Neural progenitor cell (in vitro differentiated cells): Measurements from ENCODE around the gene CHI3L2. TPM values are rescaled to one million over a fixed set of nuclear protein-coding genes. Genes with fewer than 3 reads are reported as not detected.

Source experiments
- DNase-seq: peaks from one replicate; pipeline ENCODE4 v3.0.0-alpha.2; 2016; ENCODE audit warnings: low spot score
- H2AFZ ChIP-seq: fragments of 200-600 bp; sonication (generic); replicated peaks from 2 replicates; pipeline ENCODE4 v1.6.1; 2016; ENCODE audit warnings: antibody characterized with exemption
- H3F3A ChIP-seq: fragments of 200-600 bp; sonication (generic); 2 replicates; pipeline ENCODE4 v1.6.1; 2016; ENCODE audit warnings: antibody characterized with exemption, low read depth
- H3K27ac ChIP-seq: fragments of 200-600 bp; sonication (generic); 2 replicates; pipeline ENCODE4 v1.5.1; 2016; ENCODE audit warnings: mild to moderate bottlenecking
- H3K27me3 ChIP-seq: fragments of 200-600 bp; sonication (generic); 2 replicates; pipeline ENCODE4 v1.6.1; 2016; ENCODE audit warnings: mild to moderate bottlenecking, moderate library complexity
- H3K36me3 ChIP-seq: fragments of 200-600 bp; sonication (generic); 2 replicates; pipeline ENCODE4 v1.5.1; 2016
- H3K4me1 ChIP-seq: fragments of 200-600 bp; sonication (generic); 2 replicates; pipeline ENCODE4 v1.6.1; 2016; ENCODE audit warnings: mixed run types
- H3K4me2 ChIP-seq: fragments of 200-600 bp; sonication (generic); 2 replicates; pipeline ENCODE4 v1.6.1; 2016
- H3K4me3 ChIP-seq: fragments of 200-600 bp; sonication (generic); 2 replicates; pipeline ENCODE4 v1.5.1; 2016
- H3K79me2 ChIP-seq: fragments of 200-600 bp; sonication (generic); 2 replicates; pipeline ENCODE4 v1.6.1; 2016; ENCODE audit warnings: low read depth
- H3K9ac ChIP-seq: fragments of 200-600 bp; sonication (generic); 2 replicates; pipeline ENCODE4 v1.6.1; 2016
- H3K9me3 ChIP-seq: fragments of 200-600 bp; sonication (generic); 2 replicates; pipeline ENCODE4 v1.5.1; 2016; ENCODE audit warnings: low read depth
- H4K20me1 ChIP-seq: fragments of 200-600 bp; sonication (generic); 2 replicates; pipeline ENCODE4 v1.6.1; 2016; ENCODE audit warnings: low read depth
- H3K27ac Mint-ChIP-seq: 3 replicates; pipeline ENCODE4 v1.8.0; 2021; ENCODE audit warnings: mixed read lengths
- H3K27me3 Mint-ChIP-seq: 2 replicates; pipeline ENCODE4 v1.8.0; 2022; ENCODE audit warnings: low read depth, mild to moderate bottlenecking, inconsistent platforms, moderate library complexity, mixed read lengths; ENCODE audit not compliant: insufficient read depth
- H3K36me3 Mint-ChIP-seq: 3 replicates; pipeline ENCODE4 v1.8.0; 2021; ENCODE audit warnings: mixed read lengths
- H3K4me1 Mint-ChIP-seq: 3 replicates; pipeline ENCODE4 v1.8.0; 2021; ENCODE audit warnings: mixed read lengths
- H3K4me3 Mint-ChIP-seq: 3 replicates; pipeline ENCODE4 v1.8.0; 2021; ENCODE audit warnings: mild to moderate bottlenecking, moderate library complexity, mixed read lengths
- H3K9me3 Mint-ChIP-seq: 3 replicates; pipeline ENCODE4 v1.8.0; 2020; ENCODE audit warnings: mixed read lengths
- EZH2 ChIP-seq: fragments of 200-600 bp; sonication (generic); IDR thresholded peaks from 2 replicates; pipeline ENCODE4 v1.6.1; 2017; ENCODE audit warnings: antibody characterized with exemption, mild to moderate bottlenecking, moderate library complexity
- EZH2phosphoT487 ChIP-seq: fragments of 200-600 bp; sonication (generic); IDR thresholded peaks from 2 replicates; pipeline ENCODE4 v1.6.1; 2017; ENCODE audit warnings: antibody characterized with exemption
- total RNA-seq: library from RNA; depleted of rRNA; stranded (reverse); fragments of >200 nt; gene quantifications from 2 replicates; pipeline ENCODE4 v1.2.3, GENCODE V29; 2015; ENCODE audit warnings: low replicate concordance
- TF ChIP-seq, protein P1 (sequence below): fragments of 200-600 bp; sonication (generic); IDR thresholded peaks from 2 replicates; pipeline ENCODE4 v1.5.1; 2017; ENCODE audit warnings: antibody characterized with exemption, mild to moderate bottlenecking

Gene CHI3L2
- total RNA-seq, 1 donor from 2014 or later, result not detected

DNA sequence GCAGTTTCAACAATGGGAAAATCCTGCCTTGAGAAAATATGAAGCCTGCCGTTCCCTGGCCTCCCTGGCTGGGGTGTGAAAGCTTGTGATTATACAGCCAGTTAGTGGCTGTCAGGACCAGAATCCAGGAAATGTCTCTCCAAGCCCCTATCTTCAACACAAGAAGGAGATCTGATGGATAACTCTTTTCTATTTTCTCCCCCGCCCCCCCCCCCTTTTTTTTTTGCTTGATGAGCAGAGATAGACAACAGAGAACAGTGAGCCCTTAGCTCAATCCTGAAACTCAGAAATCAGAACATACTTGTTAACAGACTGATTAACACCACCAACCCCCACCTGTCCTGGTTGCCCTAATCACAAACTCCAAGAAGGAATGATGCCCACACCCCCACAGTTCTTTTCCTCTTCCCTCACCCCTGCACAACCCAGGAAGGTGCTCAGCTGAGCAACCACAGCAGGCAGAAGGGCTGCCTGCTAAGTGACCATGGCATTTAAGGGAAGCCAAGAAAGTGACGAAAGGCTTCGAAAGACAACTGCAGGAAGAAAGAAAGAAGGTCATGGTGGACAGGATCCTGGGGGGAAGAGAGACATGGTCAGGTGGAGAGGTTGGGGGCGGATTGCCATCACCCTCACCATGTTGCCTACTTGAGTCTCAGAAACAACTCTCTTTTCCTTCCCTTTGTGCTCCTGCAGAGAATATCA lies 14.7 kb upstream of the CHI3L2 start:
- Histone ChIP-seq H3K79me2 (no peaks in the 10 kb centered on the region), H3K4me2 (no peak overlapping the region), H3F3A (no peaks in the 10 kb centered on the region), H2AFZ (peak overlapping the region; percentile 45), H3K9me3 (no peaks in the 10 kb centered on the region), H3K4me3 (no peak overlapping the region), H3K4me1 (peaks cover 17% of the 10 kb centered on the region), H4K20me1 (no peaks in the 10 kb centered on the region), H3K9ac (no peak overlapping the region), H3K27ac (no peak overlapping the region), H3K36me3 (no peaks in the 10 kb centered on the region), H3K27me3 (no peaks in the 10 kb centered on the region)
- H3K27ac Mint-ChIP-seq, result no peak overlapping the region
- no peaks in the 10 kb centered on the region for H3K9me3 Mint-ChIP-seq
- DNase-seq, result no peak
- peaks cover 6% of the 10 kb centered on the region for H3K27me3 Mint-ChIP-seq
- TF ChIP-seq, protein P1, sequence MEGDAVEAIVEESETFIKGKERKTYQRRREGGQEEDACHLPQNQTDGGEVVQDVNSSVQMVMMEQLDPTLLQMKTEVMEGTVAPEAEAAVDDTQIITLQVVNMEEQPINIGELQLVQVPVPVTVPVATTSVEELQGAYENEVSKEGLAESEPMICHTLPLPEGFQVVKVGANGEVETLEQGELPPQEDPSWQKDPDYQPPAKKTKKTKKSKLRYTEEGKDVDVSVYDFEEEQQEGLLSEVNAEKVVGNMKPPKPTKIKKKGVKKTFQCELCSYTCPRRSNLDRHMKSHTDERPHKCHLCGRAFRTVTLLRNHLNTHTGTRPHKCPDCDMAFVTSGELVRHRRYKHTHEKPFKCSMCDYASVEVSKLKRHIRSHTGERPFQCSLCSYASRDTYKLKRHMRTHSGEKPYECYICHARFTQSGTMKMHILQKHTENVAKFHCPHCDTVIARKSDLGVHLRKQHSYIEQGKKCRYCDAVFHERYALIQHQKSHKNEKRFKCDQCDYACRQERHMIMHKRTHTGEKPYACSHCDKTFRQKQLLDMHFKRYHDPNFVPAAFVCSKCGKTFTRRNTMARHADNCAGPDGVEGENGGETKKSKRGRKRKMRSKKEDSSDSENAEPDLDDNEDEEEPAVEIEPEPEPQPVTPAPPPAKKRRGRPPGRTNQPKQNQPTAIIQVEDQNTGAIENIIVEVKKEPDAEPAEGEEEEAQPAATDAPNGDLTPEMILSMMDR, result no peak
- TF ChIP-seq EZH2phosphoT487, result no peak
- no peak for TF ChIP-seq EZH2
- H3K36me3 Mint-ChIP-seq, result no peaks in the 10 kb centered on the region
- peaks cover 2% of the 10 kb centered on the region for H3K4me1 Mint-ChIP-seq
- H3K4me3 Mint-ChIP-seq, result no peak overlapping the region

DNA sequence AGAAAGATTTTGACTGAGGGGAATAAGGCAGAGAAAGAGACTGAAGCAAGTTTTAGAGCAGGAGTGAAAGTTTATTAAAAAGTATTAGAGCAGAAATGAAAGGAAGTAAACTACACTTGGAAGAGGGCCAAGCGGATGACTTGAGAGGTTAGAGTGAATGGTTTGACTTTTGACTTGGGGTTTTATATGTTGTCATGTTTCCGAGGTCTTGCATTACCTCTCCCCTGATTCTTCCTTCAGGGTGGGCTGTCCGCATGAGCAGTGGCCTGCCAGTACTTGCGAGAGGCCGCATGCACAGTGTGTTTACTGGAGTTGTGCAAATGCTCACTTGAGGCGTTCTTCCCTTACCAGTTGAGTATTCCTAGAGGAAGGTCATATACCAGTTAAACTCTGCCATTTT lies 14.1 kb upstream of the CHI3L2 start:
- Mint-ChIP-seq H3K27me3 (peaks cover 6% of the 10 kb centered on the region), H3K27ac (no peak overlapping the region), H3K4me1 (peaks cover 2% of the 10 kb centered on the region), H3K36me3 (no peaks in the 10 kb centered on the region), H3K9me3 (peaks cover 3% of the 10 kb centered on the region), H3K4me3 (no peak overlapping the region)
- Histone ChIP-seq H3K4me3 (no peak overlapping the region), H3K36me3 (no peaks in the 10 kb centered on the region), H3K9ac (no peak overlapping the region), H3F3A (peaks cover under 1% of the 10 kb centered on the region), H3K4me1 (peaks cover 19% of the 10 kb centered on the region), H2AFZ (peak overlapping the region; percentile 45), H3K9me3 (no peaks in the 10 kb centered on the region), H3K4me2 (no peak overlapping the region), H3K79me2 (no peaks in the 10 kb centered on the region), H4K20me1 (no peaks in the 10 kb centered on the region), H3K27me3 (no peaks in the 10 kb centered on the region), H3K27ac (no peak overlapping the region)
- TF ChIP-seq EZH2phosphoT487, result no peak
- no peak for TF ChIP-seq EZH2
- TF ChIP-seq, protein P1, result no peak
- DNase-seq, result no peak

DNA sequence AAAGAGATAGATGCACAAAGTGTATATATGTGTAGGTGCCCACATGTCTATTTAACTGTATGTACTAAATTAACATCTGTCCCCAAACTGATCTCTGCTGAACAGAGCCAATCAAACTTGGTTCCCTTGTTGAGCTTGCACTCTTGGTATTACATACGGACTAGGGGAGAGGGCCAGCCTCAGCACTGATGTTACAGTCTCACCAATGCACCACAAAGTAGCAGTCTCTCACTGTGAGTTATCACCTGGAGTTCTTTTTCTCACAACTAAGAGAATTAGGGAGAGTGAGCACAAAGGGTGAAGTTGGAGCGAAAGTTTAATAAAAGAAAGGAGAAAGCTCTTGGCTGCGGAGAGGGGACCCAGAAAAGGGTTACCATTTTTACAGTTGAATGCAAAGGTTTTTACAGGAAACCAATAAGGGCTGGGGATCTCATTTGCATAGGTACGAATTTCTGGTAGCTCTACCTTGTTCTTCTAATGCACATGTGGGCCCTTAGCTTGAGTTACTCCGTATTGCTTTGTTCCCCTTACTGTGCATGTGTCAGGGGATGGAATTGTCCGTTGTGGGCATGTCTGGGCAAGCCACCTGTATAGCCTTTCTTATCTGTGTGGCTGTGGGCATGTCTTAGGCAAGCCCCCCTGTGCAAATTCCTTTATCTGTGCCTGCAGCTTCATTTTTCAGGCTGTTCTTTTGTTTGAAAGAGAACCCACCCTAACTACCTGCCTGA lies 13.3 kb upstream of the CHI3L2 start:
- H3K4me3 ChIP-seq, result no peak overlapping the region
- no peaks in the 10 kb centered on the region for H3K27me3 ChIP-seq
- no peak overlapping the region for H3K9ac ChIP-seq
- H4K20me1 ChIP-seq, result no peaks in the 10 kb centered on the region
- peaks cover 9% of the 10 kb centered on the region for H3F3A ChIP-seq
- no peaks in the 10 kb centered on the region for H3K36me3 ChIP-seq
- no peak for DNase-seq
- peaks cover 23% of the 10 kb centered on the region for H3K4me1 ChIP-seq
- Mint-ChIP-seq H3K4me1 (peaks cover 6% of the 10 kb centered on the region), H3K36me3 (no peaks in the 10 kb centered on the region), H3K4me3 (no peak overlapping the region), H3K27me3 (peaks cover 7% of the 10 kb centered on the region), H3K27ac (no peak overlapping the region), H3K9me3 (peaks cover 5% of the 10 kb centered on the region)
- no peak overlapping the region for H3K27ac ChIP-seq
- H2AFZ ChIP-seq, result peak overlapping the region; percentile 90
- no peak for TF ChIP-seq EZH2
- TF ChIP-seq, protein P1, result no peak
- no peak for TF ChIP-seq EZH2phosphoT487
- H3K79me2 ChIP-seq, result no peaks in the 10 kb centered on the region
- peak overlapping the region; percentile 27 for H3K4me2 ChIP-seq
- no peaks in the 10 kb centered on the region for H3K9me3 ChIP-seq
